A549 (cell line): ENCODE measurements around the gene SYNJ1.

Experiments used
- ATOH8 ChIP-seq: fragments of 250-450 bp; sonication (Bioruptor Pico); IDR thresholded peaks from 2 replicates; pipeline ENCODE4 v1.5.0; 2020; ENCODE audit warnings: low read depth, mild to moderate bottlenecking, moderate library complexity
- CTCF ChIP-seq: fragments of >200 bp; sonication (Bioruptor Twin); formaldehyde crosslinking; IDR thresholded peaks from 3 replicates; pipeline ENCODE4 v1.5.1; 2016
- POLR2A ChIP-seq: IDR thresholded peaks from 2 replicates; pipeline ENCODE4 v1.6.1; 2012; ENCODE audit warnings: mild to moderate bottlenecking, low read length
- ZC3H11A ChIP-seq: fragments of 450-650 bp; IDR thresholded peaks from 2 replicates; pipeline ENCODE4 v1.6.1; 2014; ENCODE audit warnings: antibody characterized with exemption, mild to moderate bottlenecking

- TF ChIP-seq POLR2A (peak; percentile 75), ZC3H11A (no peak), CTCF (no peak), ATOH8 (CRISPR knock-in tag) (no peak)
These were observed 115.5 kb downstream of the SYNJ1 start, which contains the start of gene CFAP298 for GRCh38 chr21:32612075-32612998.
